MV-4-11 (cell line): ENCODE results near the gene UBL7.
A peak's percentile ranks its signal among the peaks of the same experiment; 100 is the strongest.

Source experiments
- DNase-seq: peaks from one replicate; lab custom pipeline; 2025; lab: John Stamatoyannopoulos, UW

UBL7 gene

GRCh38 chr15:74441248-74441941 is 19.6 kb downstream of the UBL7 start:
- no peak for DNase-seq

- peak; percentile 61 for DNase-seq
Observed at GRCh38 chr15:74438721-74439316, 22.1 kb downstream of the UBL7 start.

DNA sequence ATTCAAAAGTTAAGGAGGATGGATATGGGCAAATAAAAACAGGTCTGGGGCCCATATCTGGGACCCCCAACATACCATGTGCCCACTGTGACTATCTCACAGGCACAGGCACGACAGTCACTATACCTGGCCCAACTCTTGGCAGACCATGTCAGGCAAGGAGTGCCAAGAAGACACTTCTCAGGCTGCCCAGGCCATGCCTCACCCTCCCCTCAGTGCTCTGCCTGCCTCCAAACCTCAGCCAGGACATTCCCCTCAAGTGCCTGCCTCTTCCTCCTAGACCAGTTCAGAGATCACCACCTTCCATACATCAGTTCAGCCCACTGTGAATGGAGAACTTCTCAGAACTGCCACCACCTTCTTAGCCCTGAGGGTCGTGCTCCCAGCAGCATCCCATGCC is 22.8 kb downstream of the UBL7 start:
- no peak for DNase-seq

GRCh38 chr15:74434263-74435136 is 26.5 kb downstream of the UBL7 start:
- no peak for DNase-seq

- DNase-seq: peak; percentile 84
Observed at GRCh38 chr15:74433592-74434262, 27.2 kb downstream of the UBL7 start, which contains the start of gene SEMA7A. TSS of gene SEMA7A (minus strand) at chr15:74433958. CDS start at chr15:74433918, 40 bp downstream.

DNA sequence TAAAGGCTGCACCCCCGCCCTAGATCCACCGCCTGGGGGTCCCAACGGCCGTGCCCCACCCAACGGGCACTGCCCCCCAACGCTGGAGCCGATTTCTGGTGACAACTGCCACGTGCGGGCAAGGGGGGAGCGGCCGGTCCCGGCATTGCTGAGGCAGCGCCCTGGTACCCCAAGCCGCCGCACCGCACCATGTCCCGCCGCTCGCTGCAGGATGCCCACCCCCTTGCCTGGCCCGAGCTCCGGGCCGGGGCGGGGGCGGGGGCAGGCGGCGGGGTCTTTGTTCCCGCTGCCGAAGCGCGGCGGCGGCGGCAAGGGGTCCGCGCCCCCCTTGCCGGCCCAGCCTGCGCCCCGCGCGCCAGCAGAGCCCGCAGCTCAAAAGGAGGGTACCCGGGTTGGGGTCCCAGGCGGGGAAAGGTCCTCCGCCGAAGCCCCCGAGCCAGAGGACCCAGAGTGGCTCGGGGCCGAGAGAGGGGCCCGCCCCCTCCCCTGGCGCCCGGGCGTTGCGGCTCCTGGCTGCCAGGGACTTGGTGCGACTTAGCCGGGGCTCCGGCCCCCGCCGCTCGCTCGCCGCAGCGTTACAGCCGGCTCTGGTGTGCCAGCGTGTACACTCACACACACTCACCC is 27.9 kb downstream of the UBL7 start:
- DNase-seq: no peak

DNA sequence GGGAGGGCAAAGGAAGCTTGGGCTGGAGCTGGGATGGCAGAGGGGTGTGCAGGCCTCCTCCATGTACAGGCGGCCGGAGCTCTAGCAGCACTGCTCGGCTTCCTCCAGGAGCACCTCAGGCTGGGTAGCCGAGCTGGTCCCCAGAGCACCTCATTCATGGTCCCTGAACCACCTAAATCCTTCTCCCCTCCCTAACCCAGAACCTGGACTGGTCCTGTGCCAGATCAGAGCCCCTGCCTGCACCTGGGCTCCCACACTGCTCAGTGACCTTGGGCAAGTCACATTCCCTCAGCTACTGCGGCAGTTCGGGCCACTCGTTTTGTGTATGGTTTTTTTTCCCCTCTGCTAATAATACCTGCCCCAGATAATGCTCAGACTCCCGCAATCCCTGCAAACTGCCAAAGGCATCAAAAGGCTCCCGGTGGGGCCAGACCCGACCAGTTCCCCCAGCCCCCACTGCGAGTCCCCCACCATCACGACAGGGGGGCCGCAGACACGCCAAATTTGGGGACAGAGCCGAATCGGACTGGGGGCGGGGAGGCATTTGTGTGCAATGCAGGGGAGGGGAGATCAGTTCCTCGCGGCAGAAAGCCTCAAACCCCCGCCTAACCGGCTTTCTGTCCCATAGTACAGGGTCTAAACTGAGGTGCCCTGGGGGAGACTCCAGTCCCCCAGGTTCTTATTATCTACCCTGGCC is 28.5 kb downstream of the UBL7 start:
- DNase-seq: no peak

DNA sequence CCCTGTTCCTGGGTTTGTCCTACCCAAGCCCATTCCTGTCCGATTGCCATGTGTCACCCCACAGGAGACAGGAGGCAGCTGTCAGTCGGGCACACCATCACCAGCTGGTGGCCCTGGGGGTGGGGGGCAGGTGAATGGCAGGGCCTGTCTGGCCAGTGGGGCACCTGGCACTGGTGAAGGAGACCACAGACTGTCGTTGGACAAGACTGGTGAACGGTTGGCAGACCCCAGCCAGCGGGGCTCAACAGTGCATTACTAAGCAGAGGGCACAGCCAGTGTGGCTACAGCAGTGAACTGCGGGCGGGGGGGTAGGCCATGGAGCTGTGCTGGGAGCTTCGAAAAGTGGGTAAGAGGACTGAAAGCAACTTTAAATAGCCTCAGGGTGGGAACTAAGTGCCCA is 29.3 kb downstream of the UBL7 start:
- DNase-seq: no peak

GRCh38 chr15:74431116-74431515 is 29.8 kb downstream of the UBL7 start:
- no peak for DNase-seq

- no peak for DNase-seq
Observed at GRCh38 chr15:74430510-74430951, 30.4 kb downstream of the UBL7 start.

GRCh38 chr15:74429781-74430400 is 31.1 kb downstream of the UBL7 start:
- DNase-seq: no peak

DNA sequence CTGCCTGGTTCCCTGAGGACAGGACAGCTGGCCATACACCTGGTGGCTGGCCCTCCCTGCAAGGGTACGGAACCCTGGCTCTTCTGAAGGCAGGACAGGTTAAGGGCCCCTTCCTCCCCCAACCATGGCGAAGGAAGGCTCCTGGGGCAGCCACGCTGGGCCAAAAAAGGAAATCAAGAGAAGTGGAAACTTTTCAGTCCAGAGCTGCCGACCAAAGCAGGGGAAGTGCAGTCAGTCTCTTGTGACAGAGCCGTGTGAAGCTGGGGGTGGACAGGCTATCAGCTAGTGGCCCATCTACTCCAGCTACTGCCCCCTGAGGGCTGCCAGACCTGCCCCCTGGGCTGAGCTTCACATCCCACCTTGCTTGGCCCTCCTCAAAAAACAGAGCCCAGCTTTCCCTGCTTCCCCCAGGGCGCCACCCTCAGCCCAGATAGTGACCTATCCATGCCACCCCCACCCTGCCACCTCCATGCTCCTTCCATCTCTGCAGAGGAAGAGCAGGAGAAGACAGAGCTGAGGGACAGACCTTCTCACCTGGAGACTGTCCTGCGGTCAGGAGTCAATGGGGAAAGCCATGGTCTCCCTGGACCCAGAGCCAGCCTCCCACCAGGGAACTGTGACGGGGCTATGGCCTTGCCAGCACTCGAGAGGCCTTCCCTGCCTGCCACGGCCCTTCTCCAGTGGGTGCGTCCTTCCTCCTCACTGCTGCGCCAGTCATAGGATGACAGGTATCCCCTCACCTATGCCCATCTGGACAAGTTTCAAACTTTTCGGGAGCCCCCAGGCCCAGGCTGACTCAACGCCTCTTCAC is 31.8 kb downstream of the UBL7 start:
- peak; percentile 39 for DNase-seq

DNA sequence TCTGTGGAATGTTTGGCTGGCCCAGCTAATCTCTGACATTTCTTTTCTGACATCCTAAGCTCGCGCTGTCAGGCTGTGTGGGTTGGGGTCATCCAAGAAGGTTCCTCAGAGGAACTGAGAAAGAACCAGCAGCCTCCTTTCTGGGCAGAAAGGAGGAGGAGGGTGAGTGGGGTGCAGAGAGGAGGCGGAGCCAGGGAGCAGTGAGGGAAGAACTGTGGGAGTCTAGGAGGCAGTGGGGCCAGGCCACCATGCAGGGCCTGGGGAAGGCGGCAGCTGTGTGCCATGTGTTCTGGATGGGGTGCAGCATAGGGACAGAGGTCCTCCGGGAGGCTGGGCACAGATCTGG is 32.5 kb downstream of the UBL7 start:
- DNase-seq: peak; percentile 78

DNA sequence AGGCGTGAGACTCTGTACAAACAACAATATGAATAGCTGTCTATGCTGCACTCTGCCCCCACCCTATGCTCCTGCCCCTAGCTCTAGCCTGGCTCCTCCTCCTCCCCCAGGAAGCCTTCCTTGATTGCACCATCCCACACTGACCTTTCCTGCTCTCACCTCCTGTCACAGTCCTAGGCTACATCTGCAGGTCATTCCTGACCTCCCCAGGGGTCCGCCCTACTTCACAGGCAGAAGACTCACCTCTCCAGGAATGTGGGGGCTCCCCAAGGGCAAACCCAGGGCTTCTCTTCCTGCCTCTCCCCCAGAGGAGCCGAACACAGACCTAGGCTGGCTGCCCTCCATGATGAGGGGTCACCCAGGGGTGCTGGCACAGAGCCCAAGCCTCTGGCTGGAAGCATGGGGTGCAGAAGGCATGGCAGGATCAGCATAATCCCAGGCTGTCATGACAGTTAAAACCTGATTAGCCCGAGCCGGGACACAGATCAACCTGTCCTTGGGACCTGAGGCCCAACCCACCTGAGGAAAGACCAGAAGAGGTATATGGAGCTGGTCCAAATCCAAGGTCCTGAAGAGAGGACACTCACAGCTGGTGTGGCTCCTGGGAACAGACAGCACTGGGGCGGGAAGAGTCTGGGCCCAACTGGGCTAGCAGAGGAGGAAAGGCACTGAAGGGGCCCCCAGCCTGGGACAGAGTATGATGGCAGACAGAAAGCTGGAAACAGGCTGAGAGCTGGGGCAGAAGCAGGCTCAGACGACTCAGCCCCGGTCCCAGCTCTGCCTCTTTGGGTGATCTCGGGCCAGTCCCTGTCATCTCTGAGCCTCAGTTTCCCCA is 33.1 kb downstream of the UBL7 start:
- no peak for DNase-seq

- DNase-seq: no peak
Observed at GRCh38 chr15:74426404-74427281, 34.3 kb downstream of the UBL7 start.

DNA sequence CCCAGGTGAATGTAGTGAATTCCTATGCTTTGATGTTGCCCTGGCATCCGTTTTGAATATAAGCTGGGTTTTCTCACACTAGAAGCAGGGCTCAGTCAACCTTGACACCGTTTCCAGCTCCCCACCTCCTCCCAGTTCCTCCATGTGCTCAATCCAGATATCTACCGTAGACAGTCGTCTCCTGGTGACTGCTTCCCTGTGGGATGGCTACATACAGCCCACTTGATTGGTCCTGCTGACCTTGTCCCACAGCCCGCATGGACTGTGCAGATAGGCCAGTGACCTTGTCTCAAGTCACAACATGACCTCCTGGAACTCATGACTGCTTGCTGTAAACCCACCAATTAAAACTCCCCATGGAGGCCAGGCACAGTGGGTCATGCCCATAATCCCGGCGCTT is 35.3 kb downstream of the UBL7 start:
- DNase-seq: no peak

DNA sequence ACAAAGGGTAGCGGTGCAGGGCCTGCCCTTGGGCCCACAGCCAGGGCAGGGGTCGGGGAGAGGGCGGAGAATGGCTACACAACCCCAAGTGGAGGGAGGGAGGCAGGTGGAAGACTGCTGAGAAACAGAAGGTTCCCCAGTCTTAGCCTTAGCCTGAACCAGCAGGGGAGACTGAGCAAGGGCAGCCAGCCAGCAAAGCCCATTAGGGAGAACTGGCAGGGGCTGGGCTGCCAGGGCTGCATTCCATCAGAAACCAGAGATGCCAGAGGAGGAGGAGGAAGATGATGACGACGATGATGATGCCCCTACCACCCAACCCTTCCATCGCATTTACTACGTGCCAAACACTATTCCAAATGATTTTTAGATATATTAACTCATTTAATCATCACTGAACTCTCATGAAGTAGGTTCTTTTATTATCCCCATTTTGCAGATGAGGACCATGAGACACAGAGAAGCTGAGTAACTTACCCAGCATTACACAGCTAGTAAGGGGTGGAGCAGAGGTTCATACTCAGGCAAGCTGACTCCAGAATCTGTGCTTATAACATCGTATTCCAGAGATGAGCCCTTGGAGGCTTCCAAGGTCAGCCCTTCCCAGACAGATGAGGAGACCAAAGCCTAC is 35.9 kb downstream of the UBL7 start:
- DNase-seq: no peak
